Neural progenitor cell (in vitro differentiated cells): Measurements from ENCODE around the gene ASAH2.

Experiments
- EZH2 ChIP-seq: fragments of 200-600 bp; sonication (generic); IDR thresholded peaks from 2 replicates; pipeline ENCODE4 v1.6.1; 2017; ENCODE audit warnings: antibody characterized with exemption, mild to moderate bottlenecking, moderate library complexity
- EZH2phosphoT487 ChIP-seq: fragments of 200-600 bp; sonication (generic); IDR thresholded peaks from 2 replicates; pipeline ENCODE4 v1.6.1; 2017; ENCODE audit warnings: antibody characterized with exemption
- TF ChIP-seq, protein P1 (sequence below): fragments of 200-600 bp; sonication (generic); IDR thresholded peaks from 2 replicates; pipeline ENCODE4 v1.5.1; 2017; ENCODE audit warnings: antibody characterized with exemption, mild to moderate bottlenecking

DNA sequence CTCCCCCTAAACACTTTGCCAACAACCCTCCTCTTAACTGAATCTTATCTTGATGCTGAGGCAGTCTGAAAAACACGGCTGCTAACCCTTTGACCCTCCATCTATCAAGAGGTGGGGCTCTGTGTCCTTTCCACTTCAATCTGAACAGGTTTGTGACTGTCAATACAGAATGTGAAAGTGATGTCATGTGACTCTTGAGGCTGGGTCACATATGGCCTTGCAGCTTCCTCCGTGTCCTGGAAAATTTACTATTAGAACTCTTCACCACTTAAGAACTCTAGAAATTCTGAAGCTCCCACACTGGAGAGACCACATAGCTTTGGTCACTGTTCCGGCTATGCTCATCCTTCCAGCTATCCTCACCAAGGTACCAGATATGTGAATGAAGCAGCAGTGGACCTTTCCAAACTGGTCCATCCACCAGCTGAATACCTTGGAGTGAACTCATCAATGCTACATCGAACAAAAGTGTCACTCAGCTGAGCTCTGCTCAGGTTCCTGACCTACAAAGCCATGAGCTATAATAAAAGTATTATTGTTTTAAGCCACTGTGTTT lies 30.7 kb upstream of the ASAH2 start:
- TF ChIP-seq, protein P1, sequence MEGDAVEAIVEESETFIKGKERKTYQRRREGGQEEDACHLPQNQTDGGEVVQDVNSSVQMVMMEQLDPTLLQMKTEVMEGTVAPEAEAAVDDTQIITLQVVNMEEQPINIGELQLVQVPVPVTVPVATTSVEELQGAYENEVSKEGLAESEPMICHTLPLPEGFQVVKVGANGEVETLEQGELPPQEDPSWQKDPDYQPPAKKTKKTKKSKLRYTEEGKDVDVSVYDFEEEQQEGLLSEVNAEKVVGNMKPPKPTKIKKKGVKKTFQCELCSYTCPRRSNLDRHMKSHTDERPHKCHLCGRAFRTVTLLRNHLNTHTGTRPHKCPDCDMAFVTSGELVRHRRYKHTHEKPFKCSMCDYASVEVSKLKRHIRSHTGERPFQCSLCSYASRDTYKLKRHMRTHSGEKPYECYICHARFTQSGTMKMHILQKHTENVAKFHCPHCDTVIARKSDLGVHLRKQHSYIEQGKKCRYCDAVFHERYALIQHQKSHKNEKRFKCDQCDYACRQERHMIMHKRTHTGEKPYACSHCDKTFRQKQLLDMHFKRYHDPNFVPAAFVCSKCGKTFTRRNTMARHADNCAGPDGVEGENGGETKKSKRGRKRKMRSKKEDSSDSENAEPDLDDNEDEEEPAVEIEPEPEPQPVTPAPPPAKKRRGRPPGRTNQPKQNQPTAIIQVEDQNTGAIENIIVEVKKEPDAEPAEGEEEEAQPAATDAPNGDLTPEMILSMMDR: no peak
- TF ChIP-seq EZH2 (no peak), EZH2phosphoT487 (no peak)
